Activated naive CD4-positive, alpha-beta T cell treated with anti-CD3 and anti-CD28 coated beads, Interleukin-2, amount 10 ng/mL, durations not matched to agents 7 days and 5 days (primary cell): ENCODE data around the gene CEACAM5.
"Not testable (repeated sequence)": the region's sequence is repeated elsewhere in the genome, so short reads cannot be mapped to it uniquely, and the experiment has no call there.

Experiments
- CTCF ChIA-PET: fragments of 350-600 bp; sonication (Branson Sonifier 250); formaldehyde crosslinking; loops from one replicate; lab custom pipeline; 2021; ENCODE audit warnings: antibody characterized with exemption; lab: Charles Lee
- DNase-seq: peaks from one replicate; pipeline ENCODE4 v3.0.0-alpha.2; 2020
- H3K27ac Mint-ChIP-seq: one replicate; pipeline ENCODE4 v1.8.0; 2021; ENCODE audit warnings: mild to moderate bottlenecking, moderate library complexity, mixed read lengths
- H3K27me3 Mint-ChIP-seq: one replicate; pipeline ENCODE4 v1.8.0; 2021; ENCODE audit warnings: mild to moderate bottlenecking, mixed read lengths
- H3K36me3 Mint-ChIP-seq: one replicate; pipeline ENCODE4 v1.8.0; 2021; ENCODE audit warnings: mixed read lengths
- H3K4me1 Mint-ChIP-seq: one replicate; pipeline ENCODE4 v1.8.0; 2021; ENCODE audit warnings: mixed read lengths
- H3K4me3 Mint-ChIP-seq: one replicate; pipeline ENCODE4 v1.8.0; 2021; ENCODE audit warnings: mild to moderate bottlenecking, moderate library complexity, mixed read lengths
- H3K9me3 Mint-ChIP-seq: one replicate; pipeline ENCODE4 v1.8.0; 2021; ENCODE audit warnings: mixed read lengths

CEACAM5 gene

GRCh38 chr19:41735071-41735600, 26.7 kb downstream of the CEACAM5 start:
- Mint-ChIP-seq H3K36me3 (no peaks in the 10 kb centered on the region), H3K27me3 (peaks cover 53% of the 10 kb centered on the region), H3K4me1 (peaks cover 4% of the 10 kb centered on the region), H3K9me3 (no peaks in the 10 kb centered on the region), H3K27ac (no peak overlapping the region), H3K4me3 (no peak overlapping the region)
- DNase-seq = no peak
- CTCF ChIA-PET = interaction anchor here (0.7 to 1.9 kb wide), 6 partner anchors 17 to 93 kb away, joined by 3 to 9 read pairs (median 4); partner anchors contain the start of gene CEACAM7

GRCh38 chr19:41739361-41739760, 30.9 kb downstream of the CEACAM5 start:
- CTCF ChIA-PET = interaction anchor here (0.8 to 2.4 kb wide), 5 partner anchors 14 to 97 kb away, joined by 3 to 14 read pairs (median 4); no protein-coding TSS in a partner anchor
- H3K27me3 Mint-ChIP-seq = peaks cover 61% of the 10 kb centered on the region
- no peaks in the 10 kb centered on the region for H3K36me3 Mint-ChIP-seq
- no peak for DNase-seq
- H3K4me3 Mint-ChIP-seq = no peak overlapping the region
- H3K4me1 Mint-ChIP-seq = peaks cover 14% of the 10 kb centered on the region
- H3K27ac Mint-ChIP-seq = no peak overlapping the region
- H3K9me3 Mint-ChIP-seq = no peaks in the 10 kb centered on the region

- H3K27ac Mint-ChIP-seq = no peak overlapping the region
- H3K27me3 Mint-ChIP-seq = peaks cover 64% of the 10 kb centered on the region
- DNase-seq = no peak
- H3K36me3 Mint-ChIP-seq = no peaks in the 10 kb centered on the region
- H3K4me1 Mint-ChIP-seq = peaks cover 22% of the 10 kb centered on the region
- no peaks in the 10 kb centered on the region for H3K9me3 Mint-ChIP-seq
- no peak overlapping the region for H3K4me3 Mint-ChIP-seq
- CTCF ChIA-PET = interaction anchor here (0.8 to 2.4 kb wide), 6 partner anchors 13 to 99 kb away, joined by 3 to 14 read pairs (median 4); no protein-coding TSS in a partner anchor
These were observed 32.2 kb downstream of the CEACAM5 start for GRCh38 chr19:41740415-41741243.

- DNase-seq = no peak
- CTCF ChIA-PET = interaction anchor here (0.5 to 2.4 kb wide), 4 partner anchors 12 to 80 kb away, joined by 4 to 14 read pairs (median 5); no protein-coding TSS in a partner anchor
- Mint-ChIP-seq H3K27me3 (peaks cover 64% of the 10 kb centered on the region), H3K4me3 (no peak overlapping the region), H3K36me3 (no peaks in the 10 kb centered on the region), H3K4me1 (peaks cover 22% of the 10 kb centered on the region), H3K27ac (no peak overlapping the region), H3K9me3 (no peaks in the 10 kb centered on the region)
These were observed 32.8 kb downstream of the CEACAM5 start for GRCh38 chr19:41741244-41741554.

GRCh38 chr19:41744850-41745249, 36.4 kb downstream of the CEACAM5 start:
- CTCF ChIA-PET = interaction anchor here (0.6 to 2.9 kb wide), 3 partner anchors 10 to 205 kb away, joined by 3 to 28 read pairs (median 4); partner anchors contain the start of gene CEACAM6
- H3K9me3 Mint-ChIP-seq = no peaks in the 10 kb centered on the region
- H3K27ac Mint-ChIP-seq = no peak overlapping the region
- no peak overlapping the region for H3K4me3 Mint-ChIP-seq
- H3K36me3 Mint-ChIP-seq = no peaks in the 10 kb centered on the region
- H3K4me1 Mint-ChIP-seq = peaks cover 20% of the 10 kb centered on the region
- peaks cover 76% of the 10 kb centered on the region for H3K27me3 Mint-ChIP-seq
- DNase-seq = no peak

- Mint-ChIP-seq H3K27ac (no peak overlapping the region), H3K36me3 (no peaks in the 10 kb centered on the region), H3K27me3 (peaks cover 75% of the 10 kb centered on the region), H3K4me3 (no peak overlapping the region), H3K4me1 (peaks cover 11% of the 10 kb centered on the region), H3K9me3 (no peaks in the 10 kb centered on the region)
- DNase-seq = no peak
- CTCF ChIA-PET = interaction anchor here (0.6 to 2.9 kb wide), 7 partner anchors 9 to 204 kb away, joined by 3 to 28 read pairs (median 4); partner anchors contain the start of gene CEACAM6
These were observed 37.3 kb downstream of the CEACAM5 start for GRCh38 chr19:41745756-41746155.

GRCh38 chr19:41746593-41747227, 38.3 kb downstream of the CEACAM5 start:
- Mint-ChIP-seq H3K36me3 (no peaks in the 10 kb centered on the region), H3K4me1 (peaks cover 8% of the 10 kb centered on the region), H3K27me3 (peaks cover 78% of the 10 kb centered on the region), H3K4me3 (no peak overlapping the region), H3K9me3 (no peaks in the 10 kb centered on the region), H3K27ac (no peak overlapping the region)
- DNase-seq = peak; percentile 60
- CTCF ChIA-PET = interaction anchor here (0.7 to 2.9 kb wide), 9 partner anchors 8 to 106 kb away, joined by 3 to 28 read pairs (median 4); partner anchors contain the start of gene CEACAM6

- Mint-ChIP-seq H3K27me3 (peaks cover 80% of the 10 kb centered on the region), H3K9me3 (no peaks in the 10 kb centered on the region), H3K4me3 (no peak overlapping the region), H3K4me1 (peaks cover 8% of the 10 kb centered on the region), H3K27ac (no peak overlapping the region), H3K36me3 (no peaks in the 10 kb centered on the region)
- CTCF ChIA-PET = interaction anchor here (0.7 to 1.5 kb wide), 3 partner anchors 37 to 46 kb away, joined by 3 to 4 read pairs (median 4); no protein-coding TSS in a partner anchor
- DNase-seq = no peak
These were observed 39.6 kb downstream of the CEACAM5 start for GRCh38 chr19:41748012-41748411.

GRCh38 chr19:41750248-41751134, 42.1 kb downstream of the CEACAM5 start:
- CTCF ChIA-PET = interaction anchor here (2.2 to 6.1 kb wide), 3 partner anchors 34 to 45 kb away, joined by 8 to 120 read pairs (median 52); no protein-coding TSS in a partner anchor
- not testable (repeated sequence) for H3K9me3 Mint-ChIP-seq
- peaks cover 77% of the 10 kb centered on the region for H3K27me3 Mint-ChIP-seq

GRCh38 chr19:41753159-41753558, 44.7 kb downstream of the CEACAM5 start:
- Mint-ChIP-seq H3K9me3 (no peaks in the 10 kb centered on the region), H3K36me3 (no peaks in the 10 kb centered on the region), H3K27me3 (peaks cover 76% of the 10 kb centered on the region), H3K4me3 (no peak overlapping the region), H3K4me1 (peaks cover 2% of the 10 kb centered on the region), H3K27ac (no peak overlapping the region)
- DNase-seq = peak; percentile 79
- CTCF ChIA-PET = interaction anchor here (0.6 to 6.1 kb wide), 34 partner anchors 10 to 706 kb away, joined by 3 to 120 read pairs (median 4); no protein-coding TSS in a partner anchor

More at GRCh38 chr19:41750248-41751134, 42.1 kb downstream of the CEACAM5 start:
- H3K4me1 Mint-ChIP-seq, H3K27ac Mint-ChIP-seq, H3K4me3 Mint-ChIP-seq, H3K36me3 Mint-ChIP-seq, DNase-seq: not testable (repeated sequence)

GRCh38 chr19:41753936-41754529, 45.6 kb downstream of the CEACAM5 start:
- peaks cover 2% of the 10 kb centered on the region for H3K4me1 Mint-ChIP-seq
- H3K36me3 Mint-ChIP-seq = no peaks in the 10 kb centered on the region
- H3K27ac Mint-ChIP-seq = no peak overlapping the region
- peaks cover 77% of the 10 kb centered on the region for H3K27me3 Mint-ChIP-seq
- DNase-seq = peak; percentile 79
- no peak overlapping the region for H3K4me3 Mint-ChIP-seq
- no peaks in the 10 kb centered on the region for H3K9me3 Mint-ChIP-seq
- CTCF ChIA-PET = interaction anchor here (0.8 to 6.1 kb wide), 26 partner anchors 8 to 707 kb away, joined by 3 to 120 read pairs (median 8); no protein-coding TSS in a partner anchor

- CTCF ChIA-PET = interaction anchor here (0.6 to 6.1 kb wide), 9 partner anchors 8 to 79 kb away, joined by 3 to 120 read pairs (median 19); no protein-coding TSS in a partner anchor
These were observed 47.0 kb downstream of the CEACAM5 start, which contains the start of gene CEACAM6 for GRCh38 chr19:41755328-41755913. Gene CEACAM6 (plus strand): TSS chr19:41755530. CDS start chr19:41755639, 109 bp downstream.

More at GRCh38 chr19:41755328-41755913, 47.0 kb downstream of the CEACAM5 start, which contains the start of gene CEACAM6:
- DNase-seq = no peak
- H3K4me1 Mint-ChIP-seq = peaks cover 2% of the 10 kb centered on the region
- no peak within 1 kb of the TSS for H3K4me3 Mint-ChIP-seq
- peaks cover 81% of the 10 kb centered on the region for H3K27me3 Mint-ChIP-seq
- no peaks in the 10 kb centered on the region for H3K36me3 Mint-ChIP-seq
- no peak within 1 kb of the TSS for H3K27ac Mint-ChIP-seq
- H3K9me3 Mint-ChIP-seq = no peaks in the 10 kb centered on the region
